Medulla oblongata (tissue), 1 donor: Measurements from ENCODE around the gene FOXL2NB.
"Not testable (repeated sequence)": the region's sequence is repeated elsewhere in the genome, so short reads cannot be mapped to it uniquely, and the experiment has no call there.

Experiments
- DNase-seq: peaks from one replicate; pipeline ENCODE4 v3.0.0-alpha.2; 2015; ENCODE audit errors: extremely low spot score

Gene FOXL2NB

GRCh38 chr3:138946663-138947494, at the start of gene FOXL2NB, which contains the start of gene FOXL2:
TSS of gene FOXL2NB (plus strand) at chr3:138947217. CDS start at chr3:138947365, 148 bp downstream.
TSS of gene FOXL2 (minus strand) at chr3:138947137. CDS start at chr3:138946722, 415 bp downstream.
- DNase-seq, result no peak

DNA sequence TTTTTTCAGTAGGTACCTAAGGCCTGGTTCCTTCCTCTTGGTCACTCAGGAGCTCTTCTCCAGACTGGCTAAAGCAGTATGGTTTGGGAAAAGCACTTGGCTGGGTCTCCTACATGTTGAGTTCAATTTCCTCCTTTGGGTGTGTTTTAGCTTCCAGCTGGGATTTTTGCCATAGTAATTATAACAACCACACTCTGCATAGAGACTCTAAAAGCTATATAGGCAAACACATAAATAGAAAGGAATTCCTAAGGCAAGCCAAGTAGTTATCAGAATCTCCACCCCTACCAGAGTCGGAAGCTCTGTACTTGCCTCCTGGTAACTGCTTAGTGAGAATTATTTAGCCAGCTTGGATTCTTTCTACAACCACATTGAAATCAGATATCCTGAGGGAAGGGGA, 48.7 kb upstream of the FOXL2NB start:
- DNase-seq, result no peak

GRCh38 chr3:138898708-138899107, 48.3 kb upstream of the FOXL2NB start:
- DNase-seq, result no peak

GRCh38 chr3:138899351-138899991, 47.5 kb upstream of the FOXL2NB start:
- DNase-seq, result no peak

GRCh38 chr3:138901567-138901966, 45.5 kb upstream of the FOXL2NB start:
- DNase-seq, result no peak

DNA sequence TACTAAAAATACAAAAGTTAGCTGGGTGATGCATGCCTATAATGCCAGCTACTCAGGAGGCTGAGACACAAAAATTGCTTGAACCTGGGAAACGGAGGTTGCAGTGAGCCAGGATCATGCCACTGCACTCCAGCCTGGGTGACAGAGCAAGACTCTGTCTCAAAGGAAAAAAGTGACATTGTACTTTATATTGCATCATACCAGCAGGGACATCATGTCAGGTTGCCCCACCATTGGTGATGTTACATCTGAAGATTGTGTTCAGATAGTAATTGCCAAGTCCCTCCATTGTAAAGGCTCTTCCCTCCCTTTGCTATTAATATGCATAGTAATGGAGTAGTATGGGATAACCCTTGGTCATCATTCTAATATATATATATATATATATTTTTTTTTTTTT, 44.8 kb upstream of the FOXL2NB start:
- DNase-seq, result no peak

DNA sequence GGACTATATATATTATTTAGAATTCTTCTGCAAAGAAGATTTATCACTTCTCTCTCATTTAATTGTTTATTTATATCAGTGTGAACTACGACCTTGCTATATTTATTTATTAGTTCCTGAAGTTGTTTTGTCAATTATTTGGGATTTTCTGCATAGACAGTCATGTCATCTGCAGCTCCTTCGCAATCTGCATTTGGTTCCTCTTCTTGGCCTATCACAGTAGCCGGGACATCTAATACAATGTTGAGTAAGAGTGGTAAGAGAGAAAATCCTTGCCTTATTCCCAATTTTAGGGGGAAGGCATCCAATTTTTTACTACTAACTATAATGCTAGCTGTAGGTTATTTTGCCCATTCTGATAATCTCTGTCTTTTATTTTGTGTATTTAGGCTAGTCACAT, 39.5 kb upstream of the FOXL2NB start:
- DNase-seq, result no peak

DNA sequence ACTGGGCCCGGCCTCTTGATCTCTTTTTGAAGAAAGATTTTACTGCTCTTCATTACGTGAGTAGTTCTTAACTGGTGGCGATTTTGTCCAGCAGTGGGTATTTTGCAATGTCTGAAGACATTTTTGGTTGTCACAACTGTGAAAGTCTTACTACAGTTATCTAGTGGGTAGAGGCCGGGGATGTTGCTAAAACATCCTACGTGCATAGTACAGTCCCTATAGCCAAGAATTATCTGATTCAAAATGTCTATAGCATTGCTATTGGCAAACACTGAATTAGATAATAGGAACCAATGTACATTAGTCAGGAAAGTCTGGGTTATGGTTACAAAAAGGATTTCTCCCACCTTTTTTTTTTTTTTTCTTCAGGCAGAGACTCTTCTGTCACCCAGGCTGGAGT, 38.2 kb upstream of the FOXL2NB start:
- DNase-seq, result no peak

DNA sequence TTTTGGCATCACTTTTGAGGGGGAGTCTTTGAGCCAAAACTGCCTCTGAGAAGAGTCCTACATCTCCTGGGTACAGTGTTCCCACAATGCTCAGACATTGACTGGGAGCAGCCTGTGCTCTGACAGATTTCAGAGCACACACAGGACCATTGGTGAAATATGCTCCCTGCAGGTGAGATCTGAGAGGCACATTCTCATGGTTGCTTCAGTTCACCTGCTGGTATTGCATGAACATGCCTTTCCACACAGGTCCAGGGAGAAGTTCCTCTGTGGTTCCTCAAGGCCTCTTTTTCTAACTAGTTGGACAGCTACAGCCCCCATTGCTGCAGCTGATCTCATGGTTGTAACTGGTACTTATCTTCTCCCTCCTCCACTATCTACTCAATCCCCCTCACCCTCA, 37.1 kb upstream of the FOXL2NB start:
- DNase-seq, result no peak

GRCh38 chr3:138911621-138912020, 35.4 kb upstream of the FOXL2NB start:
- no peak for DNase-seq

DNA sequence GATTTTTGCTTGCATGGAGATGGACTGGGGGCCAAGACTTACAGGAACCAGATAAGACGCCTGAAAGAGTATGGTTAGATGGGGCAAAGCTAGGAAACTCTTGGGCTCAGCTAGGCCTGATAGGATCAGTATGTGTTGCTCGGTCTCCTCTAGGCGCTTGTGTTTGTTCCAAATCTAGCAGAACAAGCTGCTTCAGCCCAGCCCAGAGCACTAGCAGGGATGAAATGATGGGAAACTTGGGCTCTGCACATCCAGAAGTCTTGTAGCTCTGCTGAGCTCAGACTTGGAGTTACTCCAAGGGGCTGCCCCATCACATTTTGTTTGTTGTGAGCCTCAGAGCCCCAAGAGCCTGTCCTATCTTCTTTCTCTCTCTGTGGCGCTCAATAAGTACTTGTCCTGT, 34.8 kb upstream of the FOXL2NB start:
- DNase-seq, result peak; percentile 10

- no peak for DNase-seq
These were observed 33.3 kb upstream of the FOXL2NB start for GRCh38 chr3:138913766-138914165.

DNA sequence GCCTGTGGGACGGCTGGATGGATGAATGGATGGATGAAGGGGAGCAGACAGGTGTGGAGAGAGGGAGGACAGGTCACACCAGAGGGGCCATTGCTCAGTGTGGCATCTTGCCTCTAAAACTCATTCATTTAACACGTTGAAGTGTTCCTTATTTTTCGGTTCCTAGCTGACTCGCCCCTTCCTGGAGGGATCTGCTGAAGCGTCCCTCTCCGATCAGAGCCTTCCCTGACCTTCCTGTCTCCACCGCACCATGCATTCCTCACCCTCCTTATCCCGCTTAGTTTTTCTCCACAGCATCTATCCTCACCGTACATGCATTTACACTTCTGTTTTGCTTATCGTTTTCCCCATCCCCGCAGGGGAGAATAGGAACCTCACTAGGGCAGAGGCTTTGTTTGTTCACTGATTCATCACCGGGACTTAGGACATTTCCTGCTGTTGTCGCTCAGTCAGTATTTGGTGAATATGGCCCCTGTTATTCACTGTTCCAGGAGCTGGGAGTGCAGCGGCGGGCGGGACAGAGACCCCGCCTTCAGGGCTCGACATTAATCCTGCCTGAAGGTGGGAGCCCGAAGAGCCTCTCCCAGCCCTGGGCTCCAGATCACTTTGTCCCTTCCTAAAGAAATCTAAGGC, 32.0 kb upstream of the FOXL2NB start:
- no peak for DNase-seq

- peak; percentile 93 for DNase-seq
These were observed 31.2 kb upstream of the FOXL2NB start for GRCh38 chr3:138915503-138916498.

GRCh38 chr3:138916824-138917223, 30.2 kb upstream of the FOXL2NB start:
- no peak for DNase-seq

GRCh38 chr3:138919325-138919724, 27.7 kb upstream of the FOXL2NB start:
- no peak for DNase-seq

DNA sequence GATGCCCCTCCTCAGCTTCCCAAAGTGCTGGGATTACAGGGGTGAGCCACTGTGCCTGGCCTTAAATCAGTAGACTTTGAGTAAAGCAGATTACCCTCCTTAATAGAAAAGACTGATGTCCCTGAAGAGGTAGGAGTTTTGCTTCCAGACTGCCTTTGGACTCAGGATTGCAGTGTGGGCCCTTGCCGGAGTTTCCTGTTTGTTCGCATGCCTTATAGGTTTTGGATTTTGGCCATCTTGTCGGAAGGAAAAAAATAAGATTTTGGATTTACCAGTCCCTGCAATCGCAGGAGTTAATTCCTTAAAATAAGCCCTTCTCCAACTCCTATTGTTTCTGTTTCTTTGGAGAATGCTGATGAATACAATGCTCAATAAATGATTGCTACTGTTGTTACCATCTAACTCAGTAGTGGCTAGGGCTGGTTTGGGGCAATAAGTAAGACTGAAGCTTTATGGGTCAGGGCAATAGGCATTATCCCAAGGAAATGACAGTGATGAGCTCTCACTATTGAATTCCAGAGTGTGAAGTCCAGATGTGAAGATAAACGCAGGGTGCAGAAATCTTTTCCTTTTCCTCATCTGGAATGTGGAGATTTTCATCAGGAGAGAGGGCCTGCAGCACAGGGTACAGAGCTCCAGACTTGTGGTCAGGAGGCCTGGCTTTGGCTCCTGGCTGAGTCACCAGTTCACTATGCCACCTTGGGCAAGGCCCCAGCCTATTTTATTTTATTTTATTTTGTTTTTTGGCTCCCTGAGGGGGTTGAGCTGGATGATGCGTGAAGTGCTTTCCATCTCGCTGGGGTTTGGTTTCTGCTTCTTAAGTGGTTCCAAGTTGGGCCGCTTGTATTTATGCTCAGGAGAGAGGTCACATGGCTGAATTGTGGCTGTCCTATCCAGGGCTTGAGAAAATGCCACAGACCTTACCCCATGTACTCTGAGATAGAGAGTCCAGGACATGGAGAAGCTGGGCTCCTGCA, 25.4 kb upstream of the FOXL2NB start:
- no peak for DNase-seq

DNA sequence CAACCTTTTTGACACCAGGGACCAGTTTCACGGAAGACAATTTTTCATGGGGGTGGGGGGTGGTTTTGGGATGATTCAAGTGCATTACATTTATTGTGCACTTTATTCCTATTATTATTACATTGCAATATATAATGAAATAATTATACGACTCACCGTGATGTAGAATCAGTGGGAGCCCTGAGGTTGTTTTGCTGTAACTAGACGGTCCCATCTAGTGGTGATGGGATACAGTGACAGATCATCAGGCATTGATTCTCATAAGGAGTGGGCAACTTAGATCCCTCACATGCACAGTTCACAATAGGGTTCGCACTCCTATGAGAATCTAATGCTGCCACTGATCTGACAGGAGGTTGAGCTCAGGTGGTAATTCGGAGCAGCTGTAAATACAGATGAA, 24.6 kb upstream of the FOXL2NB start:
- not testable (repeated sequence) for DNase-seq

GRCh38 chr3:138923531-138923994, 23.5 kb upstream of the FOXL2NB start:
- DNase-seq, result peak; percentile 91

GRCh38 chr3:138928727-138929372, 18.2 kb upstream of the FOXL2NB start:
- DNase-seq, result no peak
